Measurements from ENCODE around the gene GALNT2.

Gene GALNT2

DNA sequence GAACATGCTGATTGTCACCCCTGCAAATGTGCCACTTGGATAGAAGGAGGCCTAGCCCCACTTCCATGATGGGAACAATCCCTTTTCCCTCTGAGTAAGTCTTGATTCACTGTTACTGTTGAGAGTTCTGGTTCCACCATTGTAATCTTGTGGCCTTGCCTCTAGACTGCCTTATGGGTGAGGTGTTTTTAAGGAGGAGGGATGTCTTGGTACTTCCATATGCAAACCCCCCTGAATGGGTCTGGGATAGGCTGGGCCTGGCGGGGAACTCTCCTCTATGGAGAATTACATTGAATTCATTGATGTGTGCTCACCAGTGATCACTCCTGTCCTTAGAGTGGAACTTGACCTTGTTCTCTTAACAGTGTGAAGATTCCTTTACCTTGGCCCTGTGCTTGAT, 5.8 kb downstream of the GALNT2 start:
- no peak overlapping the region for H3K4me3 ChIP-seq (replicated peaks; ENCODE audit: low read depth, low read length)
- no peak for DNase-seq (ENCODE audit: extremely low read depth, insufficient read length)
- H3K36me3 ChIP-seq (ENCODE audit: control insufficient read depth, insufficient read depth, low read length) = no peaks in the 10 kb centered on the region; the same call in 1 of the 2 replicates
- TF ChIP-seq, protein P1, sequence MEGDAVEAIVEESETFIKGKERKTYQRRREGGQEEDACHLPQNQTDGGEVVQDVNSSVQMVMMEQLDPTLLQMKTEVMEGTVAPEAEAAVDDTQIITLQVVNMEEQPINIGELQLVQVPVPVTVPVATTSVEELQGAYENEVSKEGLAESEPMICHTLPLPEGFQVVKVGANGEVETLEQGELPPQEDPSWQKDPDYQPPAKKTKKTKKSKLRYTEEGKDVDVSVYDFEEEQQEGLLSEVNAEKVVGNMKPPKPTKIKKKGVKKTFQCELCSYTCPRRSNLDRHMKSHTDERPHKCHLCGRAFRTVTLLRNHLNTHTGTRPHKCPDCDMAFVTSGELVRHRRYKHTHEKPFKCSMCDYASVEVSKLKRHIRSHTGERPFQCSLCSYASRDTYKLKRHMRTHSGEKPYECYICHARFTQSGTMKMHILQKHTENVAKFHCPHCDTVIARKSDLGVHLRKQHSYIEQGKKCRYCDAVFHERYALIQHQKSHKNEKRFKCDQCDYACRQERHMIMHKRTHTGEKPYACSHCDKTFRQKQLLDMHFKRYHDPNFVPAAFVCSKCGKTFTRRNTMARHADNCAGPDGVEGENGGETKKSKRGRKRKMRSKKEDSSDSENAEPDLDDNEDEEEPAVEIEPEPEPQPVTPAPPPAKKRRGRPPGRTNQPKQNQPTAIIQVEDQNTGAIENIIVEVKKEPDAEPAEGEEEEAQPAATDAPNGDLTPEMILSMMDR (IDR thresholded peaks at IDR 0.05; ENCODE audit: insufficient read depth, low read length, poor library complexity, severe bottlenecking) = no peak
- no peaks in the 10 kb centered on the region for H3K27me3 ChIP-seq (replicated peaks; ENCODE audit: control insufficient read depth, insufficient read depth, low read length)

DNA sequence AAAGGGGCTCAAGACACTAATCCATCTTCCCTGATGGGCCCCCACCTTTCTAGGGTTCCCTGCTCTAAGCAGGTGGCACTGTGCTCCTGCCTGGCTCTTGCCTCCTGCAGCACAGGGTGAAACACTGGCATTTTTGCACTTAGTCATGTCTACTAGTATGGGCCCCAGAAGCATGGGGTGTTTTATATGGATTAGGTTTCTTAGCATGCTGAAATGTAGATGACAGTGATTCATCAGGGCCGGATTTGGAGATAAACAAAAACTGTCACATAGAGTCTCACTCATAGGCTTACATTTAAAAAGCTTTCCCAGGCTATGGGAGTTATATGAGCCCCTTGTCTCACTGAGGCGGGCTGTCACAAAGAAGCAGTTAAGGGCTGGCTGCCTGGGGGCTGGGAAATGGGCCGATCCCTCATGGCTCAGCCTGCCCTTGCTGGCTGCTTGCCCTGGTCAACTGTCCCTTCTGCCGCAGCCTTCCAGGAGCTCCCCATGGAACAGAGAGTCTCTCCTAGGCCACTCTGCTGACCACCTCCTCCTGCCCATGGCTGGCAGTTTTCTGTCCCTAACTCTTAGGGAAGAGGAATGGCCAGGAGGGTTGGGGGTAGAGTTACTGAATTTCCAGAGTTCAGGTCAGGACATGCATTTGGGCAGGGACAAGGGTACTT, 6.5 kb downstream of the GALNT2 start:
- TF ChIP-seq, protein P1 (IDR thresholded peaks at IDR 0.05; ENCODE audit: insufficient read depth, low read length, poor library complexity, severe bottlenecking) = no peak
- Histone ChIP-seq H3K27me3 (replicated peaks; ENCODE audit: control insufficient read depth, insufficient read depth, low read length) (no peaks in the 10 kb centered on the region), H3K4me3 (replicated peaks; ENCODE audit: low read depth, low read length) (no peak overlapping the region), H3K36me3 (ENCODE audit: control insufficient read depth, insufficient read depth, low read length) (no peaks in the 10 kb centered on the region; the same call in 1 of the 2 replicates)
- DNase-seq (ENCODE audit: extremely low read depth, insufficient read length) = no peak

DNA sequence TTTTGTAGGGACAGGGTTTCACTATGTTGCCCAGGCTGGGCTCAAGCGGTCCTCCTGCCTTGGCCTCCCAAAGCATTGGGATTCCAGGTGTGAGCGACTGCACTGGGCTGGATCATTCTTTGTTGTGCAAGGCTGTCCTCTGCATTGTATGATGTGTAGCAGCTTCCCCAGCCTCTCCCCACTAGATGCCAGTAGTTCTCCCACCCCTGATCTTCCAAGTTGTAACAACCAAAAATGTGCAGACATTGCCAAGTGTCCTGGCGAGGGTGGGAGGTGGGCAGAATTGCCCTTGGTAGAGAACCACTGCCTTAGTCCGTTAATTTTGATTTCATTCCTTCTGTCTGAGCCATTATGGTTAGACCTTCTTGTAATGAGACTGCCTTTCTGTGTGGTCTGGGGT, 7.2 kb downstream of the GALNT2 start:
- Histone ChIP-seq H3K36me3 (ENCODE audit: control insufficient read depth, insufficient read depth, low read length) (no peaks in the 10 kb centered on the region; the same call in 1 of the 2 replicates), H3K4me3 (replicated peaks; ENCODE audit: low read depth, low read length) (no peak overlapping the region), H3K27me3 (replicated peaks; ENCODE audit: control insufficient read depth, insufficient read depth, low read length) (no peaks in the 10 kb centered on the region)
- DNase-seq (ENCODE audit: extremely low read depth, insufficient read length) = no peak
- TF ChIP-seq, protein P1 (IDR thresholded peaks at IDR 0.05; ENCODE audit: insufficient read depth, low read length, poor library complexity, severe bottlenecking) = no peak

DNA sequence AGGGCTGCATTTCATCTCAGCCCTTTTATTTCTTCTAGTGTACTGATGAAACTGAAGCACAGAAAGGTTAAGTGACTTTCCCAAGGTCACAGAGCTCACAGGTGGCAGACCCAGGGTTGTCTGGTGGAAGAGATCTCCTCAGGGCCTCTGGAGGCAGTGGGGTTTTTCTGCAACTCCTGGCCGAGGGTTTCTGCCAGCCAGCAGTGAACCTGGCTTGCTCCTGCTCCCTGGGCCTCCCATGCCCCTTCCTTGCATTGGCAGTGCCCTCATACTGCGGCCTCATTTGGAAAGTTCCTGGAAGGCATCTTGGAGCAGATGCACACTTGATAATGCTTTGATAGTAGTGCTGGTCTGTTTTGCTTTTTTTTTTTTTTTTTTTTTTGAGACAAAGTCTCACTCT, 7.7 kb downstream of the GALNT2 start:
- DNase-seq (ENCODE audit: extremely low read depth, insufficient read length) = no peak
- TF ChIP-seq, protein P1 (IDR thresholded peaks at IDR 0.05; ENCODE audit: insufficient read depth, low read length, poor library complexity, severe bottlenecking) = no peak
- H3K27me3 ChIP-seq (replicated peaks; ENCODE audit: control insufficient read depth, insufficient read depth, low read length) = no peaks in the 10 kb centered on the region
- H3K4me3 ChIP-seq (replicated peaks; ENCODE audit: low read depth, low read length) = no peak overlapping the region
- H3K36me3 ChIP-seq (ENCODE audit: control insufficient read depth, insufficient read depth, low read length) = no peaks in the 10 kb centered on the region; the same call in 1 of the 2 replicates

DNA sequence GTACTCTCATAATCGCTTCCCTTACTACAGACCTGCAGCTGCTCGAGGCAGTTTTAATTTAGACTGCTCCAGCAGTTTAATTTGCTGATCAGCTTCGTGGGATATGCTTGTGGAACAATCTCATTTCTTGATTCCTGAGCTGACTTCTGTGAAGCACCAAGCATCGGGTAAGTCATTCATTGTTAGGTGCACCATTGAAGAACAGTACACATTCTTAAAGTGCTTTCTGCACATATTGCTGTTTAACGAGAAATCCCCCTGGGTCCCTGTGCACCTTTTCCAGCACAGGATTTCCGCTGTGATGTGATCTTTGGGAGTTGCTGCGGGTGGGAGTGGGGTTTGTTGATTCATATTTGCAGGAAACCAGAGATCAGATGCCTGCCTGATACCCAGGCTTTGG, 9.1 kb downstream of the GALNT2 start:
- H3K4me3 ChIP-seq (replicated peaks; ENCODE audit: low read depth, low read length) = no peak overlapping the region
- TF ChIP-seq, protein P1 (IDR thresholded peaks at IDR 0.05; ENCODE audit: insufficient read depth, low read length, poor library complexity, severe bottlenecking) = no peak
- H3K27me3 ChIP-seq (replicated peaks; ENCODE audit: control insufficient read depth, insufficient read depth, low read length) = no peaks in the 10 kb centered on the region
- no peak for DNase-seq (ENCODE audit: extremely low read depth, insufficient read length)
- H3K36me3 ChIP-seq (ENCODE audit: control insufficient read depth, insufficient read depth, low read length) = no peaks in the 10 kb centered on the region; the same call in none of the 2 replicates
